ENCODE data around the gene SOX2.

Gene SOX2

GRCh38 chr3:181724192-181724965 lies 12.7 kb downstream of the SOX2 start:
- in situ Hi-C loops (cut with HindIII; ENCODE audit: low sequenced_read_pairs): no loop called here
- no peak for TF ChIP-seq CTCF (IDR thresholded peaks at IDR 0.05; ENCODE audit: low read depth, low read length, missing control alignments)
- peak overlapping the region; percentile 12 for H3K4me3 ChIP-seq (ENCODE audit: low read depth, low read length)
- DNase-seq (ENCODE audit: low read depth): no peak

- in situ Hi-C loops (cut with HindIII; ENCODE audit: low sequenced_read_pairs): loop anchor here (25.0 kb wide), 1 partner anchor 187 kb away; no protein-coding TSS in a partner anchor
- no peak for DNase-seq (ENCODE audit: low read depth)
- H3K4me3 ChIP-seq (ENCODE audit: low read depth, low read length): no peak overlapping the region
- no peak for TF ChIP-seq CTCF (IDR thresholded peaks at IDR 0.05; ENCODE audit: low read depth, low read length, missing control alignments)
These were observed 13.5 kb downstream of the SOX2 start for GRCh38 chr3:181725131-181725731.

- no peak overlapping the region for H3K4me3 ChIP-seq (ENCODE audit: low read depth, low read length)
- no peak for TF ChIP-seq CTCF (IDR thresholded peaks at IDR 0.05; ENCODE audit: low read depth, low read length, missing control alignments)
- DNase-seq (ENCODE audit: low read depth): no peak
- in situ Hi-C loops (cut with HindIII; ENCODE audit: low sequenced_read_pairs): loop anchor here (25.0 kb wide), 1 partner anchor 186 kb away; no protein-coding TSS in a partner anchor
These were observed 14.1 kb downstream of the SOX2 start for GRCh38 chr3:181725830-181726229.

GRCh38 chr3:181726351-181727330 lies 14.9 kb downstream of the SOX2 start:
- H3K4me3 ChIP-seq (ENCODE audit: low read depth, low read length): peak overlapping the region; percentile 44
- no peak for DNase-seq (ENCODE audit: low read depth)
- in situ Hi-C loops (cut with HindIII; ENCODE audit: low sequenced_read_pairs): loop anchor here (25.0 kb wide), 1 partner anchor 186 kb away; no protein-coding TSS in a partner anchor
- TF ChIP-seq CTCF (IDR thresholded peaks at IDR 0.05; ENCODE audit: low read depth, low read length, missing control alignments): peak; percentile 40

- H3K4me3 ChIP-seq (ENCODE audit: low read depth, low read length): peak overlapping the region; percentile 44
- DNase-seq (ENCODE audit: low read depth): no peak
- in situ Hi-C loops (cut with HindIII; ENCODE audit: low sequenced_read_pairs): loop anchor here (25.0 kb wide), 1 partner anchor 185 kb away; no protein-coding TSS in a partner anchor
- TF ChIP-seq CTCF (IDR thresholded peaks at IDR 0.05; ENCODE audit: low read depth, low read length, missing control alignments): no peak
These were observed 15.8 kb downstream of the SOX2 start for GRCh38 chr3:181727341-181728032.
